NOMO-1 treated with dmso at 0.1 percent for 144 hours (cell line): ENCODE results near the gene BBS5.
"Not testable (repeated sequence)": the region's sequence is repeated elsewhere in the genome, so short reads cannot be mapped to it uniquely, and the experiment has no call there.

ENCODE experiments used
- DNase-seq: peaks from one replicate; lab custom pipeline; 2025; ENCODE audit not compliant: unreplicated experiment; lab: John Stamatoyannopoulos, UW

Gene BBS5

GRCh38 chr2:169485650-169486138 lies 6.4 kb downstream of the BBS5 start:
- DNase-seq: no peak

GRCh38 chr2:169486487-169486886 lies 7.2 kb downstream of the BBS5 start:
- DNase-seq: no peak

GRCh38 chr2:169490834-169491233 lies 11.5 kb downstream of the BBS5 start:
- DNase-seq: no peak

- DNase-seq: no peak
Measured at GRCh38 chr2:169491378-169491777, 12.1 kb downstream of the BBS5 start.

GRCh38 chr2:169493360-169493759 lies 14.1 kb downstream of the BBS5 start:
- no peak for DNase-seq

- no peak for DNase-seq
Measured at GRCh38 chr2:169495310-169495928, 16.1 kb downstream of the BBS5 start.

- DNase-seq: no peak
Measured at GRCh38 chr2:169504651-169505050, 25.4 kb downstream of the BBS5 start.

GRCh38 chr2:169507698-169508097 lies 28.4 kb downstream of the BBS5 start:
- no peak for DNase-seq

- DNase-seq: no peak
Measured at GRCh38 chr2:169509298-169509885, 30.1 kb downstream of the BBS5 start, which contains the start of gene KLHL41. TSS of gene KLHL41 (plus strand) at chr2:169509702. CDS start at chr2:169509779, 77 bp downstream.

GRCh38 chr2:169509955-169510354 lies 30.7 kb downstream of the BBS5 start:
- no peak for DNase-seq

- DNase-seq: no peak
Measured at GRCh38 chr2:169510496-169510895, 31.2 kb downstream of the BBS5 start.

- no peak for DNase-seq
Measured at GRCh38 chr2:169511818-169512217, 32.5 kb downstream of the BBS5 start.

- DNase-seq: no peak
Measured at GRCh38 chr2:169512525-169512924, 33.2 kb downstream of the BBS5 start.

GRCh38 chr2:169513094-169513493 lies 33.8 kb downstream of the BBS5 start:
- DNase-seq: no peak

- DNase-seq: no peak
Measured at GRCh38 chr2:169513926-169514325, 34.6 kb downstream of the BBS5 start.

- peak; percentile 1 for DNase-seq
Measured at GRCh38 chr2:169514758-169515157, 35.5 kb downstream of the BBS5 start.

- not testable (repeated sequence) for DNase-seq
Measured at GRCh38 chr2:169516488-169516995, 37.2 kb downstream of the BBS5 start.

GRCh38 chr2:169520896-169521295 lies 41.6 kb downstream of the BBS5 start:
- no peak for DNase-seq

GRCh38 chr2:169523681-169524080 lies 44.4 kb downstream of the BBS5 start:
- no peak for DNase-seq

- no peak for DNase-seq
Measured at GRCh38 chr2:169525434-169525833, 46.1 kb downstream of the BBS5 start.

GRCh38 chr2:169526451-169526850 lies 47.2 kb downstream of the BBS5 start:
- DNase-seq: no peak

GRCh38 chr2:169528271-169528701 lies 49.0 kb downstream of the BBS5 start:
- DNase-seq: peak; percentile 4
